Left renal pelvis (tissue), 4 donors: ENCODE measurements around the gene TOMM5. TPM values are rescaled to one million over a fixed set of nuclear protein-coding genes. Genes with fewer than 3 reads are reported as not detected.

Experiments
- polyA plus RNA-seq, 4 donors: library from polyadenylated mRNA; unstranded; fragments of 120-200 nt; gene quantifications; one replicate each; pipeline ENCODE4 v1.2.1, GENCODE V29; 2013; ENCODE audit not compliant: insufficient read length in 4 of 4

TOMM5 gene
- polyA plus RNA-seq, 4 donors, result 100 to 137 (median 119) TPM

Other genes starting within 250 kb of the TOMM5 start
- gene GRHPR, start 169.9 kb downstream of the TOMM5 start, polyA plus RNA-seq, result 100 to 1,000 TPM in 3 of 4 donors, 10 to 100 TPM in 1; 93.5 to 147 (median 120) TPM
- 10 to 100 TPM; 20.5 to 32.6 (median 31.7) TPM for gene ZBTB5, start 127.1 kb downstream of the TOMM5 start, polyA plus RNA-seq
- gene POLR1E, start 106.6 kb downstream of the TOMM5 start, polyA plus RNA-seq, result 10 to 100 TPM; 22.4 to 30.1 (median 24.8) TPM
- gene FBXO10, start 16.2 kb downstream of the TOMM5 start, polyA plus RNA-seq, result 10 to 100 TPM; 12.7 to 14.1 (median 13.9) TPM
- 1 to 10 TPM in 1 of 4 donors, under 1 TPM in 3; 0.72 to 1.3 (median 0.81) TPM for gene FRMPD1, start 58.4 kb upstream of the TOMM5 start, polyA plus RNA-seq
- gene TRMT10B, start 161.2 kb upstream of the TOMM5 start, polyA plus RNA-seq, result 10 to 100 TPM; 12.8 to 25.2 (median 16.4) TPM
- 10 to 100 TPM; 36.5 to 45.4 (median 38.7) TPM for gene EXOSC3, start 192.5 kb upstream of the TOMM5 start, polyA plus RNA-seq
- 10 to 100 TPM; 31.9 to 36.0 (median 35.1) TPM for gene DCAF10, start 208.2 kb upstream of the TOMM5 start, polyA plus RNA-seq